Spleen (tissue), 7 donors: ENCODE data around the gene GSTT4.

Experiments used
- CTCF ChIP-seq, 11 experiments: fragments of 200-600 bp in 7 of 11; fragments of 450-650 bp in 4 of 11; sonication (generic) in 4 of 11; IDR thresholded peaks in 8 of 11; conservative IDR thresholded peaks in 3 of 11; 1 replicate in 7 of 11; 2 replicates in 4 of 11; pipeline versions ENCODE4 v1.4.0 to v1.8.0; 2016 to 2021; ENCODE audit warnings: antibody characterized with exemption in 11 of 11, inconsistent platforms in 4 of 11, mild to moderate bottlenecking in 1 of 11
- POLR2A ChIP-seq, 3 donors: fragments of 450-650 bp; IDR thresholded peaks; one replicate each; pipeline ENCODE4 v1.5.1; 2017; ENCODE audit warnings: antibody characterized with exemption in 3 of 3, mild to moderate bottlenecking in 1 of 3
- POLR2AphosphoS5 ChIP-seq, 3 donors: sonication (generic); formaldehyde crosslinking; IDR thresholded peaks; one replicate each; pipeline ENCODE4 v1.5.1; 2017; ENCODE audit warnings: antibody characterized with exemption in 3 of 3
- donor health status: DM: no; HTN: no; CAD: no; lungs with moderate emphysema.
- donor health status: DM: no; HTN: no; CAD: no.
- donor health status: DM: no; HTN: no; CAD: no.

GRCh38 chr22:23970201-23970641 is 35.0 kb downstream of the GSTT4 start:
- TF ChIP-seq POLR2AphosphoS5 (IDR thresholded peaks at IDR 0.05), result no peak
- TF ChIP-seq CTCF (IDR thresholded peaks at IDR 0.05 in 8 of 11, conservative IDR thresholded peaks at IDR 0.05 in 3 of 11), result no peak
- no peak for TF ChIP-seq POLR2A (IDR thresholded peaks at IDR 0.05)
